ENCODE measurements around the gene HSD3B2.

DNA sequence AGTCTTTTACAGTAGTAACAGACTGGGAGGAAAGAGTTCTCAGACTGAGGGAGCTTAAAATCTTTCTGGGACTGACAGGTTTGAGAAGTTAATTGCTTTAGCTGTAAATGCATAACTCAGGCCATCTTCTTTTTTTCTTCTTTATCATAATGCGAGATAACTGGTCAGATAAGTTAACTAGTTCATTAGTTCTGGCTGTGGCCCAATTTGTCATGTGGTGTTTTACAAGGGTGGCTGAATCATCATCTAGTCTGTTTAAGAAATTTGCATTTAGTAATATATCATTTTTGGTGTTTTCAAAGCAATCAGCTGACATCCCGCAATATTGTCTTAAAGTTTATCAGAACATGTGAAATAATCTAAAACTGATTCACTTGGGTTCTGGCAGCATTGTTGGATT, 14.0 kb downstream of the HSD3B2 start:
- TF ChIP-seq, protein P1, sequence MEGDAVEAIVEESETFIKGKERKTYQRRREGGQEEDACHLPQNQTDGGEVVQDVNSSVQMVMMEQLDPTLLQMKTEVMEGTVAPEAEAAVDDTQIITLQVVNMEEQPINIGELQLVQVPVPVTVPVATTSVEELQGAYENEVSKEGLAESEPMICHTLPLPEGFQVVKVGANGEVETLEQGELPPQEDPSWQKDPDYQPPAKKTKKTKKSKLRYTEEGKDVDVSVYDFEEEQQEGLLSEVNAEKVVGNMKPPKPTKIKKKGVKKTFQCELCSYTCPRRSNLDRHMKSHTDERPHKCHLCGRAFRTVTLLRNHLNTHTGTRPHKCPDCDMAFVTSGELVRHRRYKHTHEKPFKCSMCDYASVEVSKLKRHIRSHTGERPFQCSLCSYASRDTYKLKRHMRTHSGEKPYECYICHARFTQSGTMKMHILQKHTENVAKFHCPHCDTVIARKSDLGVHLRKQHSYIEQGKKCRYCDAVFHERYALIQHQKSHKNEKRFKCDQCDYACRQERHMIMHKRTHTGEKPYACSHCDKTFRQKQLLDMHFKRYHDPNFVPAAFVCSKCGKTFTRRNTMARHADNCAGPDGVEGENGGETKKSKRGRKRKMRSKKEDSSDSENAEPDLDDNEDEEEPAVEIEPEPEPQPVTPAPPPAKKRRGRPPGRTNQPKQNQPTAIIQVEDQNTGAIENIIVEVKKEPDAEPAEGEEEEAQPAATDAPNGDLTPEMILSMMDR (IDR thresholded peaks at IDR 0.05; ENCODE audit: borderline replicate concordance, extremely low read depth, low read length, poor library complexity, severe bottlenecking), result no peak
- TF ChIP-seq EZH2 (IDR thresholded peaks at IDR 0.05; ENCODE audit: borderline replicate concordance, low read depth, low read length, severe bottlenecking), result no peak

Data from DND-41 (cell line).